HG02943 (cell line): ENCODE results near the gene CCSER1.
"Not testable (repeated sequence)": the region's sequence is repeated elsewhere in the genome, so short reads cannot be mapped to it uniquely, and the experiment has no call there.

ENCODE experiments used
- ATAC-seq: cut with Tn5 transposase; IDR thresholded peaks from one replicate; pipeline ENCODE4 v1.9.1; 2021; ENCODE audit warnings: mild to moderate bottlenecking, low read depth, moderate library complexity; ENCODE audit not compliant: unreplicated experiment

Gene CCSER1

GRCh38 chr4:90621080-90621479, 493.9 kb downstream of the CCSER1 start:
- ATAC-seq: no peak

DNA sequence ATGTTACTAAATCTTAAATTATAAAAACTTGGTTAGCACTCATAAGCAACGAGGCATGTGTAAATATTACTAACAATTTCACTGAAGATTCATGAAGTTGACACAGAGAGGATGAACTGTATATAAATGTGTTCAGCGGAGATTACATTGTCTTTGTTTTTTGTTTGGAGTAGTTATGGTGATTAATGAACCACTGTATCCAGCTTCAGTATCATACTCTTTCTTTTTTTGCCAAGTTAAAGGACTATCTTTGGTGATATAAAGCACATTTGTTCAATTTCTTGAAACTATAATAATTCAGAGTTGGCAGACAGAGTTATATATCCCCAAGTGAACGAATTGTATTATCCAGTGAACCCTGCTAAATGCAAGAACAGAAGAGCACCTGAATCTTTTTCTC, 497.6 kb downstream of the CCSER1 start:
- ATAC-seq: no peak

GRCh38 chr4:90641861-90642599, 514.8 kb downstream of the CCSER1 start:
- ATAC-seq: no peak

DNA sequence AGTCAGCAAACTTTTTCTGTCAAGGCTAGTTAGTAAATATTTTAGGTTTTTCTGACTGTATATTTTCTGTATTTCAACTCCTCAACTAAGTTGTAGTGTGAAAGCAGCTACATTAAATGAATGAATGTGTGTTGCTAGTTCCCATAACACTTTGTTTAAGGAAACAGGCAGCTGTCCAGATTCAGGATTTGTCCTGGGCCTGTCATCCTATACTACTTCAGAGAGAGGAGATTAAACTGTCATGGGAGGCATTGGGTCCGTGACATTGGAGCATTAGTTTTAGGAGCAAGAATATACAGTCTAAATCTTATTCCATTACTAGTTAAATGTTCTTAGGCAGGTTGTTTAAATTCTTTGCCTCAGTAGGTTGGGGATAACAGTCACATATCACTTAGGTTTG, 516.0 kb downstream of the CCSER1 start:
- no peak for ATAC-seq

DNA sequence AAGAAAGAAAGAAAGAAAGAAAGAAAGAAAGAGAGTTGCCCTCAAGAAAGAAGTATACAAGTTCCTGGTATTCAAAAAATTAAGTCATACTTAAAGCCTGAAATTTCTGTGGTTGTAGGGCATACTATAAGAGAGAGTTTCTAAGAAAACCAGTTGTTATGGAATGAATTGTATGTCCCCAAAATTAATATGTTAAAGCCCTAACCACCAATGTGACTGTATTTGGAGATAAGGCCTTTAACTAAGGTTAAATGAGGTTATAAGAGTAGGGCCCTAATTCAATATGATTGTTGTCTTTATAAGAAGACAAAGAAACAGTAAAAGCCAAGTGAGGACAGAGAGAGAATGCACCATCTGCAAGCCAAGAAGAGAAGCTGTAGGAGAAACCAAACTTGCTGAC, 521.1 kb downstream of the CCSER1 start:
- no peak for ATAC-seq

DNA sequence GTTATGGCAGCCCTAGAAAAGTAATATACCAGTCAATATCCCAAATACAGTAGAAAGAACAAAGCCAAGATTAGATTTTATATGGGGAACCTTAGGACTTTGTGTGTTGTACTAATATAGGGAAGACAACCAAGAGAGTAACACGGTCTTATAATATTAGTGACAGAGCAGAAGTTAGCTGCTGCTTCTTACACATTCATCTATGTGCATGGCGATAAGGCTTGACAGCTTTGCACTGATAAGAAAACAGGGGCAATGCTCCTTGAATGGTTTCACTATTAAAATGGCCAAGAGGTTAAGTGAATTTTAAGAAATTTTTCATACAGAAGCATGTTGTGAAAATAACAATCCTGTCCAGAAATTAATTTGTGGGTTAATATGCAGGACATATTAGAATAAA, 521.6 kb downstream of the CCSER1 start:
- ATAC-seq: no peak

GRCh38 chr4:90660672-90661071, 533.5 kb downstream of the CCSER1 start:
- no peak for ATAC-seq

GRCh38 chr4:90670183-90670582, 543.0 kb downstream of the CCSER1 start:
- ATAC-seq: no peak

GRCh38 chr4:90689739-90690138, 562.5 kb downstream of the CCSER1 start:
- no peak for ATAC-seq

DNA sequence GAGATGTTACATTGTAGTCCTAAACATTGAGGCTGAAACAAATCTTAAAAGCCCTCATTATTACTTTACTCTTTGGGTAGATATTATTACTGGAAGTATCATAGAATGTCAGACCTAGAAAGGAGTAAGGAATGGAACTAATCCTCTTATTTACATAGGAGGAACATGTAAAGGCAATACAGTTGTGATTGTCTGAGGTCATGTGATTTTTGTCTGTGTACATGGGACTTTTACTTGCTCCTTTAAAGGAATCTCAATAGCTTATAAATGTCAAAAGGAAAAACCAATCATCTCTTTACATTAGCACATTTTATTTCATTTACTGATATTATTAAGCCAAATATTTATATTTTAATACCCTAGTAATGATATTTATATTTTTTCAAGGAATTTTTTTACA, 568.2 kb downstream of the CCSER1 start:
- ATAC-seq: no peak

- not testable (repeated sequence) for ATAC-seq
These were observed 578.3 kb downstream of the CCSER1 start for GRCh38 chr4:90705501-90705900.

- ATAC-seq: no peak
These were observed 588.0 kb downstream of the CCSER1 start for GRCh38 chr4:90715242-90715641.

DNA sequence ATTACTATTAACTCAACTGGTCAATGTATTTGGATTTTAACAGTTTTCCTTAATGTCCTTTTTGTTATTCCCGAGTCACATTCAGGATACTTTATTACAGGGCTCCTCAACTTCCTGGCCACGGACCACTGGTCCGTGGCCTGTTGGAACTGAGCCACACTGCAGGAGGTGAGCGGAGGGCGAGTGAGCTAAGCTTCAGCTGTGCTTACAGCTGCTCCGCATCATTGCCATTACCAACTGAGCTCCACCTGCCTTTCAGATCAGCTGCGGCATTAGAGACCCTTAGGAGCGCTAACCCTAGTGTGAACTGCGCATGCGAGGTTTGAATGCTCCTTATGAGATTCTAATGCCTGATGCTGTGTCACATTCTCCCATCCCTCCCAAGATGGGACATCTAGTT, 591.7 kb downstream of the CCSER1 start:
- ATAC-seq: no peak

- ATAC-seq: no peak
These were observed 600.7 kb downstream of the CCSER1 start for GRCh38 chr4:90727938-90728337.

GRCh38 chr4:90730752-90731151, 603.6 kb downstream of the CCSER1 start:
- no peak for ATAC-seq

GRCh38 chr4:90733211-90733610, 606.0 kb downstream of the CCSER1 start:
- no peak for ATAC-seq

DNA sequence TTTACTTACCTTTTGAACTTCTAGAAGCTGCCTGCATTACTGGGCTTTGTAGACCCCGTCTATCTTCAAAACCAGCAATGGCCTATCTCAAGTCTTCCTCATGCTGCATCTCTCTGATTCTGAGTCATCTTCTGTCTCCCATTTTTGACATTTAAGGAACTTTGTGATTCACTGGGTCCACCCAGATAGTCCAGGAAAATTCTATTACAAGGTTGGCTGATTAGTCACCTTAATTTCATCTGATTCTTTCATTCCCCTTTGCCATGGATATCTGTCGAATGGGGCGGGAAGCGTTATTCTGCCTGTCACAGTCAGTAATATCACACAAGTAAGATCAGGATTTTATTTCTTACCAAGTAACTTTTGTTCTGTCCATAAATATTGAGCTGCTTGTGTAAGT, 618.0 kb downstream of the CCSER1 start:
- ATAC-seq: no peak

- no peak for ATAC-seq
These were observed 625.9 kb downstream of the CCSER1 start for GRCh38 chr4:90753068-90753467.

DNA sequence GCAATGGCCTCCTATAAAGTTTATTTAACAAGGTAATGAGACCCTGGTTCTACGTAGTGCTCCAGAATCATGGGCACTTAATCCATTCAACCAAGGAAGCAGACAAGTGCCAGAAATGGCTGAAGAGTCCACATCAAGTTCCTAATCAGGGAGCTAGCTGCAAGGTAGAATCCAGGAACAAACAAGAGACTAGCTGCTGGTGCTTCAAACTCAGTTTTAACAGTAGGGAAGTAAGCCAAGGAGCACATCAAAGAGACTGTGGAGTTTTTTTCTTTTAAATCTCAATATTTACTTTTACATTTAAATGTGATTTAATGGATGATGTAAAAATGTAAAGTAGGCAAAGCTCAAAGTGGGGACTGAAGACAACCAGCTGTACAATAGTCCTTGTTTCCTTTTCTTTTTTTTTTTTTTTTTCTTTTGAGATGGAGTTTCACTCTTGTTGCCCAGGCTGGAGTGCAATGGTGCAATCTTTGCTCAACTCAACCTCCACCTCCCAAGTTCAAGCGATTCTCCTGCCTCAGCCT, 630.4 kb downstream of the CCSER1 start:
- ATAC-seq: no peak

DNA sequence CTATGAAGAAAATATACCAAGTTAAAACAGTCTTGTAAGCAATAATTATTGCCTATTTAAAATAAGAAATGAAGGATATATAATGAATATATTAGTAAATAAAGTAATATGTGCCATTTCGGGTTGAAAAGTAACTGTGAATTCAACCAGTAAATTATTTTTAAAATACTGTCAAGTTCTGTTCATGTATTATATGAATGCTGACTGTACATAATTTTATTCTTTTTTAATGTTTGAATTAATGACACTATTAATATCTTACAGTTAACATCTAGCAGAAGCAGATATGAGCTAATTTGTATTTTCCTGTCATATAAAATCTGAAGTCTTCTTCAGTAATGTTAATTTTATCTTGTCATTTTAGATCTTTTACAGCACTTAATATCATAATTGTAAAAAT, 632.9 kb downstream of the CCSER1 start:
- no peak for ATAC-seq

GRCh38 chr4:90766837-90767236, 639.6 kb downstream of the CCSER1 start:
- ATAC-seq: no peak

DNA sequence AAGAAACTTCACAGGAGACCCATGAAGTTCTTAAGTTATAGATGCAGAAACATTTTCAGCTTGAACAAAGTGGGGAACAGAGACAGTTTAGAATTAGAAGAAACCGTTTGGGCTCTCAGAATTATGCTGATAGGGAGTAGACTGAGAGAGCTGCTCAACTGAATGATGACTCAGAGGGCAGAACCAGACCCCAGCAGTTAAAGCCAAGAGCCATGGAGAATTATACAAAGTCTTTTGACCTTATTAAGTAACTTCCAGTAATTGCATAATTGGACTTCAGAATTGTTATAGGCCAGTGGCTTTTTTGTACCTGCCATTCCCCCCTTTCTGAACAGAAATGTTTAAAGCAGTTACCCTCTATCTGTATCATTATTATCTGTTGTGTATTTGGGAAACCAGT, 642.1 kb downstream of the CCSER1 start:
- no peak for ATAC-seq

DNA sequence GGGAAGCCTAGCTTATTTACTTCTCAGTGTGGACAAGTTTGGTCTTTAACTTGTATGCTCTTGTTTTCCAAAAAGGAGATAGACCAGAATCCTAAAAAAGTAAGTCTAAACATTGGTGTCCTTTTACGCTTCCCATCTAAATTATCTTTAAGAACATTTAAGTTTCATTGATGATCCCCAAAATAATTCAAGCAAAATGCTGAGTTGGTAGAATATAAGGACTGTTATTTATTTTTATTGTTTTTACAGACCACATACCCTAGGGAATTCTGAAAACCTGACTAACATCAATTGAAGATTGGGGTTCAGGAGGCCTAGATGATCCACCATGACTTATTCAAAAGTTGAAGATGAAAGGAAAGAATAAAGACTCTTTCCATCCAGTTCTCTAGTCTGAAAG, 653.0 kb downstream of the CCSER1 start:
- ATAC-seq: no peak
